CD4-positive, alpha-beta T cell treated with Interleukin-4 for 1 hour (primary cell): ENCODE measurements around the gene CRYM.
"Not testable (repeated sequence)": the region's sequence is repeated elsewhere in the genome, so short reads cannot be mapped to it uniquely, and the experiment has no call there.

Experiments used
- DNase-seq, 2 donors: peaks; one replicate each; pipeline ENCODE4 v3.0.0-alpha.2; 2020 to 2022

Gene CRYM

GRCh38 chr16:21277045-21277926 is 804 bp downstream of the CRYM start:
- no peak for DNase-seq

DNA sequence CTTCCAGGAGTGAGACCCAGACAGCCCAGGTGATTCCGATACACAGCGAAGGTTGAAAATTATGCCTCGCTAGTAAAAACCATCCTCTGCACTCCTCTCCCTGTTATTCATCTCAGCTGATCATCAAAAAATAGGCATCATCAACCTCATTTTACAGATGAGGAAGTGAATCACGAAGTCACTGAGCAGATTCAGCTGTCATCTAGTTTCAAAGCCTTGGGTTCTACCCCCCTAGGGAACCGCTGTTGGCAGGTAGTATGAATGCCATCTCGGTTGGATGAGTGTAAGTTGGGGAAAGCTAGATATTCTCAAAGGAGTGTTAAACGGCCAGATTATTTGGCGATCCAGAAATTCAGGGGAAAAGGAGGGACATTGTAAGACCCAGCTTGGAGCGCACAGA is 2.0 kb downstream of the CRYM start:
- DNase-seq: no peak

- DNase-seq: no peak
These were observed 2.6 kb downstream of the CRYM start for GRCh38 chr16:21275529-21275928.

GRCh38 chr16:21274172-21274726 is 3.8 kb downstream of the CRYM start:
- DNase-seq: no peak

GRCh38 chr16:21272763-21273162 is 5.3 kb downstream of the CRYM start:
- not testable (repeated sequence) for DNase-seq

GRCh38 chr16:21272253-21272652 is 5.8 kb downstream of the CRYM start:
- no peak for DNase-seq

DNA sequence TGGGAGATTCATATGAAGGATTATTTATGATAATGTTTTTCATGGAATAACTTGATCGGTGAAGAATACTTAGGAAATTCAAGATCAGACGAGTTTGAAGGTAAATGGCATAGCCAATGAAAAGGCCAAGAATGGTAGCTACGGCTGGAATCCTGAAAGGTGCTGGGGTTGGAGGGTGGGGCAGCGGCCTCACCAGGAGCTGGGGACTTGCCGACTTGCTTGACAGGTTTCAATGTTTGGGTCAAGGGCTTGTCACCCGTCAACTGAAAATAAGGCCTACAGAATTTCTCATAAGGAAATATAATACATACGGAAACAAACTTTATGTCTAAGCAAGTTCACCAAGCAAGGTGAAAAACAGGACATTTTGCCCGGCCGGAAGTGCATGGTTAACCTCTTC is 9.9 kb downstream of the CRYM start:
- DNase-seq: no peak

DNA sequence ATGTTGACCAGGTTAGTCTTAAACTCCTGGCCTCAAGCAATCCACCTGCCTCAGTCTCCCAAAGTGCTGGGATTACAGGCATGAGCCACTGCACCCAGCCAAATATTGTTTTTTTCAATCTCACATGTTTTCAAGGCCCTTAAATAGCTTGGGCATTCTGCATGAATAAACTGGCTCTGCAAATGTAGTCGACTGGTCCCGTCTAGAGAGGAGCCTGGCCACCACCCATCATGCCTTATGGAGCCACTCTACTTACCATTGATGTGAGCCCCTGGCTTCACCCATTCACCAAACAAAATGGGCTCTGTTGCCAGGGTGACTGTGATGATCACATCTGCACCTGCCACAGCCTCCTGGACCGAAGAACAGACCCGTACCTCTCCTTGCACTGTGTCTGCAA is 10.8 kb downstream of the CRYM start:
- no peak for DNase-seq

DNA sequence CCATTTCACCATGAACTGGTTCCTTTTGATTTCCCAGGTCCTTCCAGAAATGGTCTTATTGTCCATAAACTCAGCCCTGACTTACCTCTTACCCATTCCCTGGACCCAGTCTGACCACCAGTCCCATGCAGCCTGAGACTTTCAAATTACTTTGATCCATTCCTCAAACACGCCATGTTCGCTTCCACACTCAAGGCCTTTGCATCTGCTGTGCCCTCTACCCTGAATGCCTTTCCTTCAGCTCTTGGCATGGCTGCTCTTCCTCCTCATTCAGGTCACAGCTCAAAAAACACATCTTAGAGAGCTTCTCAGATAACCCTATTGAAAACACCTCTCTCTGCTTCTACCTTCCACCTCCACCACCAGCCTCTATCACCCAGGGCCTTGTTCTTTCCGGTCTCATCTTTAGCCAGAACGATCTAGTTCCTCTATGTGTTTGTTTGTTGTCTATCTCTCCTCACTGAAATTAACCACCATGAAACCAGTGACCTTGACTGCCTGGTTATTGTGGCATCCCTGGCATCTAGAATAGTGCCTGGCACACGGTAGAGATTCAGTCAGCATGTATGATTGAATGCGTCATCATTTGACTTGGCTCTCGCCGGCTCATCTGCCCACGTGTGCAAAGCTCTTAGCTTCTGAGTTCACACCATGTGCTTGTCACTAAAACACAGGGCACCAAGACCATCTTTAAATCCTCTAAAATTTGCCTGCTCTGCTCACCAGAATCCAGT is 12.8 kb downstream of the CRYM start:
- no peak for DNase-seq

DNA sequence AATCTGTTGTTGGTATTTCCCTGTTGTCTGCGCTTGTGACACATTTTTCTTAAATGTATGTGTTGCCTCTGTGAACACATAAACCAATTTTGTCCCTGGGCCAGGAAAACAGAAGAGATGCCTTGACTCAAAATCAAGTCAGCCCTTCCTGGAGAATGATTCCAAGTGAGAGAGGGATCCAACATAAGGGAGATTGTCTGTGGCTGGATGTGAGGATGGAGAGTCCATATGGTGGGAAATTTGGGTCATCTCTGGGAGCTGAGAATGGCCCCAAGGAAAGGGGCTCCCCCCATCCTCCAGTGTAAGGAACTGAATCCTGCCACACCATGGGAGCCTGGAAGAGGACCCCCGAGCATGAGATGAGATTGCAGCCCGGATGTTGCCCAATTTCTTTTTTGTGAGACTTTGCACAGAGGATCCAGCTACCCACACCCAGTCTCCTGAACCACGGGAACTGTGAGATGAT is 13.5 kb downstream of the CRYM start:
- no peak for DNase-seq

GRCh38 chr16:21263640-21264570 is 14.2 kb downstream of the CRYM start:
- no peak for DNase-seq

- DNase-seq: no peak
These were observed 15.1 kb downstream of the CRYM start for GRCh38 chr16:21262779-21263639.

- no peak for DNase-seq
These were observed 17.0 kb downstream of the CRYM start for GRCh38 chr16:21260870-21261791.

GRCh38 chr16:21257284-21257683 is 20.8 kb downstream of the CRYM start:
- DNase-seq: no peak

GRCh38 chr16:21256636-21257035 is 21.5 kb downstream of the CRYM start:
- no peak for DNase-seq

DNA sequence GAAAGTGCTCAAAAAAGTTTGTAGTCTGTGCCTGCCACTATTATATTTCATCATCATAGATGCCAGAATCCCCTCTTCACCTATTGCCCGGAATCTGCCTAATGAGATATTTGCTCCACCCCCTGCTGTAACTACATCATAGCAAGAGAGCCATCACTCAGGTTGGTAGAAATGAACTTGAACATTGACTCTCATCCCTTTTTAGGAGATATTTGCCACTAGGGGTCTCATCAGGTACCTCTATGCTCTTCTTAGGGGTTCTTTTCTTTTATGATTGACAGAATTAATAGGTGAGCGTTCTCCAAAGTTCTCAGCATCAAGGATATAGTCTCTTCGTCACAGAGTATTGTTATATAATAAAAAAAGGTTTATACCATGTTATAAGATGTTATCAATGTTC is 24.6 kb downstream of the CRYM start:
- DNase-seq: no peak

DNA sequence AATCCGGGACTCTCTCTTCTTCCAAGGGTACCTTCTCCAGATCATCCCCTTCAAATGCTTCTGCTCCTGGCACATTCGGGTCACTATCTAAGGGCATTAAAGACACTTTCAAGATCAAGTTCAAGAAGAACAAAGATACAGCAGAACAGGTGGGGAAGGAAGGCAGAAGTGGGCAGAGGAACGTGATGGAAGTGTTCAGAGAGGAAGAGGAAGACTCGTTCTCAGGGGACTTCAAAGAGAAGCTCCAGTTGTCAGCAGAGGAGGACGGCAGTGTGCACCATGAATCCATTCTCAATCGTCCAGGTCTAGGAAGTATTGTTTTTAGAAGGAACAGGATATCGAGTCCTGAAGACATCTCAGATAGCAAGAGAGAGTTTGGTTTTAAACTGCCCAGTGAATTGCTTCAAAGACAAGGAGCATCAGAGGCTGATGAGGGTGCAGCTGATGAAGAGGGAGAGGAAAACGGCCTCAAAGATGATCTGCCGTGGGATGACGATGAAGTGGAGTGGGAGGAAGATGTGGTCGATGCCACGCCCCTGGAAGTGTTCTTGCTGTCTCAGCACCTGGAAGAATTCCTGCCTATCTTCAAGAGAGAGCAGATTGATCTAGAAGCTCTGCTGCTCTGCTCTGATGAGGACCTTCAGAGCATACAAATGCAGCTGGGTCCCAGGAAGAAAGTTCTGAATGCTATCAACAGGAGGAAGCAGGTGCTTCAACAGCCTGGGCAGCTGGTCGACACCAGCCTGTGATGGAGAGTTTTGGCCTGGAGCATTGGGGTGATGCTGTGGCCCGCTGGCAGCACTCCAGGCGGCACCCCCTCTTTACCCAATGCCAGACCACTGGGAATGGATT is 27.8 kb downstream of the CRYM start:
- no peak for DNase-seq

DNA sequence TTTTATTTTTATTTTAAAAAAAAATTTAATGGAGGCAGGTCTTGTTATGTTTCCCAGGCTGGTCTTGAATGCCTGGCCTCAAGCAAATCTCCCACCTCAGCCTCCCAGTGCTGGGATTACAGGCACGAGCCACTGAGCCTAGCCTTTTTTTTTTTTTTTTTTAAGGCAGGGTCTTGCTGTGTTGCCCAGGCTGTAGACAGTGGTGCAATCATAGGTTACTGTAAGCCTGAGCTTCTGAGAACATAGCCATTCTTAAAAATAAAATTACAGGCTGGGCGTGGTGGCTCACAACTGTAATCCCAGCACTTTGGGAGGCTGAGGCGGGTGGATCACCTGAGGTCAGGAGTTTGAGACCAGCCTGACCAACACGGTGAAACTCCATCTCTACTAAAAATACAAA is 29.9 kb downstream of the CRYM start:
- not testable (repeated sequence) for DNase-seq

DNA sequence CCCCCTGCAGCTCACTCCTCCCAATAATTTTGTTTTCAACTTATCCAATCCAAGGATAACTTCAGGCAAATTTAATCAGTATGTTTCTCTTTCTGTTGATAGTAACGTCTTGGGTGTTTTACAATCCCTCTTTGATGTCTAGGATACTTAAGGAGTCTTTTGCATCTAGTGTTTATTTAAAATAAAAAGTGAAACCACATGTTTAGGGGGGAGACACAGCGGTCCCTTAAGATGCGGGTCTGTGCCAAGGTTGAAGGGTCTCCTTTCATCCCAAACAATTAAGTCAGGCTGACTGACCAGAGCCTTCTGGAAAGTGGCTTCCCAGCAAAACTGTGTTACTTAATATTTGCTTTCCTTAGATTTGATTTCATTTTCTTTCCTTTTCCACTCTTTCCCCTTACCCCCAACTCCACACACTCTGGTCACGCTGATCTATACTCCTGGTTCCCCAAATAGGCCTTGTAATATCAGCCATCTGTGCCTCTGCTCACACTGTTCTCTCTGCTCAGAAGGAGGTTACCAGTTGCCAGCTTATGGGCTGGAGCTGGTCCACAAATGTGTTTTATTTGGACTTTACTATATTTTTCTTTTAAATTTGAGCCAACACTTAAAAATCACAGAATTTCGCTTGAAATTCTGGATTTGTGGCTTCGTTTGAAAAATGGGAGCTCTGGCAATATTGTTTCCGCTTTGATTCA is 33.4 kb downstream of the CRYM start:
- no peak for DNase-seq
